HEK293T (cell line): ENCODE results near the gene C4orf54.

ENCODE experiments used
- CTCF ChIA-PET: fragments of 350-600 bp; formaldehyde crosslinking; extraction: SDS; loops from one replicate; lab custom pipeline; 2021; ENCODE audit warnings: antibody characterized with exemption, inconsistent platforms; lab: Yijun Ruan, JAX
- POLR2A ChIA-PET: fragments of 350-600 bp; formaldehyde crosslinking; extraction: SDS; loops from one replicate; lab custom pipeline; 2020; ENCODE audit warnings: antibody characterized with exemption, inconsistent platforms; lab: Yijun Ruan, JAX
- DNase-seq: peaks from one replicate; pipeline ENCODE4 v3.0.0; 2012; ENCODE audit warnings: mixed read lengths; ENCODE audit errors: extremely low spot score
- ARNT ChIP-seq: fragments of 450-650 bp; IDR thresholded peaks from 2 replicates; pipeline ENCODE4 v1.6.1; 2017; ENCODE audit warnings: mild to moderate bottlenecking
- BHLHE40 ChIP-seq: fragments of 450-650 bp; IDR thresholded peaks from 2 replicates; pipeline ENCODE4 v1.6.1; 2016; ENCODE audit warnings: mild to moderate bottlenecking, moderate library complexity, borderline replicate concordance
- CTBP1 ChIP-seq: fragments of 450-650 bp; IDR thresholded peaks from 2 replicates; pipeline ENCODE4 v1.6.1; 2016; ENCODE audit warnings: borderline replicate concordance
- ELF4 ChIP-seq: fragments of 450-650 bp; IDR thresholded peaks from 2 replicates; pipeline ENCODE4 v1.6.1; 2017; ENCODE audit warnings: antibody characterized with exemption
- FOXA1 ChIP-seq: fragments of 450-650 bp; IDR thresholded peaks from 2 replicates; pipeline ENCODE4 v1.6.1; 2016; ENCODE audit warnings: mild to moderate bottlenecking
- FOXK2 ChIP-seq: fragments of 450-650 bp; IDR thresholded peaks from 2 replicates; pipeline ENCODE4 v1.6.1; 2016; ENCODE audit warnings: mild to moderate bottlenecking
- FOXM1 ChIP-seq: fragments of 450-650 bp; IDR thresholded peaks from 2 replicates; pipeline ENCODE4 v1.6.1; 2017; ENCODE audit warnings: mild to moderate bottlenecking, borderline replicate concordance
- HDGF ChIP-seq: fragments of 450-650 bp; IDR thresholded peaks from 2 replicates; pipeline ENCODE4 v1.6.1; 2017; ENCODE audit warnings: antibody characterized with exemption, borderline replicate concordance
- L3MBTL2 ChIP-seq: fragments of 450-650 bp; conservative IDR thresholded peaks from 2 replicates; pipeline ENCODE4 v1.6.1; 2016; ENCODE audit warnings: mild to moderate bottlenecking
- LEF1 ChIP-seq: fragments of 450-650 bp; IDR thresholded peaks from 2 replicates; pipeline ENCODE4 v1.6.1; 2017; ENCODE audit warnings: mild to moderate bottlenecking, borderline replicate concordance
- NFRKB ChIP-seq: fragments of 450-650 bp; IDR thresholded peaks from 2 replicates; pipeline ENCODE4 v1.6.1; 2016; ENCODE audit warnings: mild to moderate bottlenecking, moderate library complexity
- SP1 ChIP-seq: fragments of 450-650 bp; IDR thresholded peaks from 2 replicates; pipeline ENCODE4 v1.6.1; 2017
- SUZ12 ChIP-seq: fragments of 450-650 bp; IDR thresholded peaks from 2 replicates; pipeline ENCODE4 v1.6.1; 2016; ENCODE audit warnings: mild to moderate bottlenecking
- TARDBP ChIP-seq: fragments of 450-650 bp; IDR thresholded peaks from 2 replicates; pipeline ENCODE4 v1.6.1; 2016
- ZNF384 ChIP-seq: fragments of 450-650 bp; IDR thresholded peaks from 2 replicates; pipeline ENCODE4 v1.6.1; 2016
- TF ChIP-seq, protein P1 (sequence below): fragments of 450-650 bp; IDR thresholded peaks from 2 replicates; pipeline ENCODE4 v1.6.1; 2016

Gene C4orf54

DNA sequence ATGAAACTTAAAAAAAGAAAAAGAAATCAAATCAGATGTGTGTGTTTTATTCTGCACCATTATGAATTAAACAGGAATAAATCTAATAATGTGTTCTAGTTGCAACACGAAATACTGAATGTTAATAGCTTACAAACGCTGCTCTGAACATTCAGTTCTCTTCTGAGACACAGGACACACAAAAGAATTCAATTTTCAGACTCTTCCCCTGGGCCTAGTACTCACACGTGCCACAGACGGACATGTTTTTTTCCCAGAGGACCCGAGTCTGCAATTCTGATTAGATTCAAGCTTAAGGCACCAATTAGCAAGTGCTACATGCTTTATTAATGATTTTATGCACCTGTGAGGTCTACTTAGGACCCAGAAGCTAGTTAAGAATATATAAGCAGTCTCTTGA is 20.5 kb downstream of the C4orf54 start:
- TF ChIP-seq FOXM1 (no peak), TARDBP (no peak), L3MBTL2 (no peak), SP1 (no peak), NFRKB (no peak), ZNF384 (no peak), SUZ12 (no peak), ELF4 (no peak), BHLHE40 (no peak), HDGF (no peak), LEF1 (no peak)
- TF ChIP-seq, protein P1, sequence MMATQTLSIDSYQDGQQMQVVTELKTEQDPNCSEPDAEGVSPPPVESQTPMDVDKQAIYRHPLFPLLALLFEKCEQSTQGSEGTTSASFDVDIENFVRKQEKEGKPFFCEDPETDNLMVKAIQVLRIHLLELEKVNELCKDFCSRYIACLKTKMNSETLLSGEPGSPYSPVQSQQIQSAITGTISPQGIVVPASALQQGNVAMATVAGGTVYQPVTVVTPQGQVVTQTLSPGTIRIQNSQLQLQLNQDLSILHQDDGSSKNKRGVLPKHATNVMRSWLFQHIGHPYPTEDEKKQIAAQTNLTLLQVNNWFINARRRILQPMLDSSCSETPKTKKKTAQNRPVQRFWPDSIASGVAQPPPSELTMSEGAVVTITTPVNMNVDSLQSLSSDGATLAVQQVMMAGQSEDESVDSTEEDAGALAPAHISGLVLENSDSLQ: no peak
- ChIA-PET POLR2A (no interaction called here), CTCF (no interaction called here)
- DNase-seq: no peak

DNA sequence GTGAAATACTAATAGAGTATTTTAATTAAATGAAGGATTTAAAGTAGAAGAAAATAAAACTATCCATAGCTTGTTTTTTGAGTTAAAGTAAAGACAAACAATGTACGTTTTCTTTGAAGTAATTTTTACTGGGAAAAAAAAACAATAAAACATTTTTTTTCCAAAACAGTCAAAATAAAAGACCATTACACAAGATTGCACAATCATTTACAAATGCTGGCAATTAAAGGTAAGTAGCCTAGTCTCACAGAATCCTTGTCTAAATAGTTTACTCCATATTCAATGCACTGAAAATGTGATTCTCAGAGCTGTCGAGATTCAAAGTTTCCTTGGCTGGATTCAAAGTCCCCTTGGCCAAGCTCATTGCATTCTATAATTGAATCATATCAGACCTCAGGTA is 21.2 kb downstream of the C4orf54 start:
- ChIA-PET CTCF (no interaction called here), POLR2A (no interaction called here)
- DNase-seq: no peak
- no peak for TF ChIP-seq FOXK2
- no peak for TF ChIP-seq LEF1
- no peak for TF ChIP-seq FOXM1
- TF ChIP-seq, protein P1: no peak
- no peak for TF ChIP-seq ELF4
- no peak for TF ChIP-seq SUZ12
- no peak for TF ChIP-seq ARNT
- no peak for TF ChIP-seq SP1
- TF ChIP-seq TARDBP: no peak
- no peak for TF ChIP-seq NFRKB
- TF ChIP-seq FOXA1: no peak
- no peak for TF ChIP-seq ZNF384
- TF ChIP-seq BHLHE40: no peak
- TF ChIP-seq HDGF: no peak
- TF ChIP-seq CTBP1: no peak
- TF ChIP-seq L3MBTL2: no peak

DNA sequence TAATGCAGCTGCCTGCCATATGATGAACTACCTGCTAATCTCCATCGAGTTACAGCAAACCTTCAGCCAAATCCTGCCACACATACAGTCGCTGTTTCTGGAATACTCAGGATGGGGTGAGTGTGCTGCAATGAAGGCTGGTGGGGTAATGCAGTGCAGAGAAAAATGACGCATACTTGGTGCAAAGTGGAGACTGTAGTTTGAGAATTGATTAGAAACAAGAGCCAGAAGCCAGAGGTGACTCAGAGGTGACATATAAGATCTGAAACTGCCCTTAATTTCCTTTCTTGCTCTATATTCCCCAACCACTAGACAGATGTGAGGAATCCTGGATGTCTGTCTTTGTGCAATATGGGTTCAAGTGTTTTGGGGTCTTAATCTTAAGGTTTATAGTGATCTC is 22.0 kb downstream of the C4orf54 start:
- CTCF ChIA-PET: no interaction called here
- TF ChIP-seq CTBP1 (no peak), FOXA1 (no peak), FOXK2 (no peak), ARNT (no peak), NFRKB (no peak), SP1 (no peak), ZNF384 (no peak), HDGF (no peak), LEF1 (no peak), TARDBP (no peak), ELF4 (no peak), FOXM1 (no peak), L3MBTL2 (no peak), SUZ12 (no peak)
- TF ChIP-seq, protein P1: no peak
- POLR2A ChIA-PET: no interaction called here
- no peak for DNase-seq

DNA sequence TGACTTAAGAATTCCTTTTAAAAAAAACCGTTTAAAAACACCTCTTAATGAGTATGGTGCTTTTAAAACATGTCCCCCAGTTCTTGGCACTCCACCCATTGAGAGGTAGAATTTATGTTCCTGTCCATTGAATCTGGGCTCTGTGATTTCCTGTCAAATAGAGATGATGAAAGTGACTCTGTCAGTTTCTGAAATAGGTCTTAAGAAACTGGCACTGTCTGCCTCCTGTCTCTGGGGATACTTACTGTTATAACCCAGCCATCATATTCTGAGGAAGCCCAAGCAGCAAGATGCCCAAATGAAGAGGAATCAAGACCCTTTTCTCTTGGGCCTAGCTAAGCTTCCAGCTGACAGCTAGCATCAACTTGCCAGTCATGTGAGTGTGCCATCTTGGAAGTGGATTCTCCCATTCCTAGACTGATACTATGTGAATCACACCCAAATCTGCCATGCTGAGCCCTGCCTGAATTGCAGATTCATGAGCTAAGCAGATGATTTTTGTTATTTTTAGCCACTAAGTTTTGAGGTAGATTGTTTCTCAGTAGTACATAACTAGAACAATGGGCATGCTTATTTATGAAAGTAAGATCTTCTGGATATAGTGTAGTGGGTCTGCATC is 22.8 kb downstream of the C4orf54 start:
- POLR2A ChIA-PET: no interaction called here
- TF ChIP-seq FOXA1: no peak
- no peak for TF ChIP-seq BHLHE40
- TF ChIP-seq HDGF: no peak
- no peak for TF ChIP-seq SUZ12
- TF ChIP-seq TARDBP: no peak
- no peak for TF ChIP-seq FOXK2
- TF ChIP-seq LEF1: no peak
- no peak for TF ChIP-seq NFRKB
- no peak for TF ChIP-seq CTBP1
- no peak for DNase-seq
- CTCF ChIA-PET: no interaction called here

DNA sequence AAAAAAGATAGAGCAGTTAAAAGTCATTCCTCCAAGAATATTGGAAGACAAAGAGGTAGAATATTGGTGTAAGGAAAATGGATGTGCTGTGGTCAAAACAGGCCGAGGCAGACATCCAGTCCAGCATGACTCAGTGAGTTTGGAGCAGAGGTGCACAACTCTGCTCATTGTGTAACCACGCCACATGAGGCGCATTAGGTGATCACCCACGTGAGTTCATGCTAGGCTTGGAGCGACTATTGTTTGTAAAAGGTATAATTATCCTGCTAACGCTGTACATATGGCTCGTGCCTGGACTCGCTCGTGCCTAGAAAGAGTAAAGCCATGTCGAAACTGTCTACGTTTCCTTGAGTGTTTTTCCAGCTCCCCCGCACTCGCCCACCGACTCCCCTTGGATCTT is 23.9 kb downstream of the C4orf54 start:
- ChIA-PET POLR2A (no interaction called here), CTCF (no interaction called here)
- TF ChIP-seq ARNT: no peak
- no peak for TF ChIP-seq BHLHE40
- TF ChIP-seq SP1: no peak
- TF ChIP-seq, protein P1: no peak
- TF ChIP-seq FOXM1: no peak
- TF ChIP-seq ZNF384: no peak
- TF ChIP-seq FOXK2: no peak
- no peak for TF ChIP-seq NFRKB
- no peak for TF ChIP-seq FOXA1
- no peak for TF ChIP-seq ELF4
- TF ChIP-seq TARDBP: no peak
- TF ChIP-seq L3MBTL2: no peak
- TF ChIP-seq CTBP1: no peak
- no peak for DNase-seq
